Panc1 (cell line): Measurements from ENCODE around the gene HK1. TPM values are rescaled to one million over a fixed set of nuclear protein-coding genes. Genes with fewer than 3 reads are reported as not detected.

Source experiments
- ATAC-seq: fragments of 200-7000 bp; cut with Tn5 transposase; 2 replicates; pipeline ENCODE4 v1.9.1; 2020; ENCODE audit warnings: mild to moderate bottlenecking, moderate library complexity
- BruUV-seq: library from RNA; stranded (reverse); fragments of 400-500 nt; replicated peaks from 2 replicates; lab custom pipeline; 2021; lab: Mats Ljungman, UMichigan
- CTCF ChIA-PET: fragments of 300-600 bp; sonication (Branson Sonifier 250); formaldehyde crosslinking; loops from one replicate; lab custom pipeline; 2022; ENCODE audit warnings: antibody characterized with exemption; lab: Charles Lee
- POLR2A ChIA-PET: fragments of 300-600 bp; sonication (Branson Sonifier 250); formaldehyde crosslinking; loops from one replicate; lab custom pipeline; 2022; ENCODE audit warnings: antibody characterized with exemption; lab: Charles Lee
- DNase-seq: peaks from one replicate; pipeline ENCODE4 v3.0.0-alpha.2; 2010; ENCODE audit warnings: low read depth, low spot score
- H3K27ac ChIP-seq: 2 replicates; pipeline ENCODE4 v1.5.1; 2011; ENCODE audit warnings: mild to moderate bottlenecking, low read length, inconsistent platforms
- H3K27me3 ChIP-seq: fragments of 200-500 bp; sonication (Bioruptor generic); 2 replicates; pipeline ENCODE4 v1.6.0; 2014; ENCODE audit warnings: low read length, inconsistent platforms; ENCODE audit not compliant: control insufficient read depth, insufficient read depth
- H3K36me3 ChIP-seq: fragments of 200-500 bp; sonication (Bioruptor generic); 2 replicates; pipeline ENCODE4 v1.5.1; 2014; ENCODE audit warnings: inconsistent platforms, mild to moderate bottlenecking, low read length, moderate library complexity; ENCODE audit not compliant: control insufficient read depth, insufficient read depth
- H3K4me1 ChIP-seq: 2 replicates; pipeline ENCODE4 v1.5.1; 2011; ENCODE audit warnings: inconsistent platforms, mild to moderate bottlenecking, low read length, moderate library complexity; ENCODE audit not compliant: control insufficient read depth, insufficient read depth
- H3K4me3 ChIP-seq, 2 experiments: 2 replicates each; pipeline ENCODE4 v1.5.1; 2011 to 2012; ENCODE audit warnings: low read depth in 2 of 2, low read length in 2 of 2, mild to moderate bottlenecking in 2 of 2, inconsistent platforms in 1 of 2, moderate library complexity in 1 of 2
- H3K9me3 ChIP-seq: fragments of 200-500 bp; sonication (Bioruptor generic); 2 replicates; pipeline ENCODE4 v1.5.1; 2014; ENCODE audit warnings: low read depth, mild to moderate bottlenecking, inconsistent platforms, low read length, moderate library complexity; ENCODE audit not compliant: control insufficient read depth, insufficient read depth
- CTCF ChIP-seq: fragments of 450-650 bp; IDR thresholded peaks from 2 replicates; pipeline ENCODE4 v1.5.1; 2017; ENCODE audit warnings: mild to moderate bottlenecking
- POLR2AphosphoS5 ChIP-seq: IDR thresholded peaks from 2 replicates; pipeline ENCODE4 v1.6.1; 2012; ENCODE audit warnings: mild to moderate bottlenecking, low read depth, low read length, moderate library complexity
- REST ChIP-seq, 2 experiments: IDR thresholded peaks; 2 replicates each; pipeline ENCODE4 v1.6.1; 2011 to 2012; ENCODE audit warnings: low read depth in 2 of 2, control low read depth in 1 of 2, low read length in 1 of 2, mild to moderate bottlenecking in 1 of 2, moderate library complexity in 1 of 2; ENCODE audit not compliant: insufficient read depth in 1 of 2
- SIN3A ChIP-seq: IDR thresholded peaks from 2 replicates; pipeline ENCODE4 v1.6.1; 2012; ENCODE audit warnings: low read depth, mild to moderate bottlenecking, low read length, moderate library complexity, borderline replicate concordance; ENCODE audit not compliant: insufficient read depth
- TCF7L2 ChIP-seq: IDR thresholded peaks from 2 replicates; pipeline ENCODE4 v1.6.1; 2011; ENCODE audit warnings: mild to moderate bottlenecking, low read depth, low read length, inconsistent platforms
- in situ Hi-C: cut with HindIII; loops from 2 replicates; pipeline ENCODE4 v1.10.0; 2016; ENCODE audit warnings: low sequenced_read_pairs, low pct_unique_long_range_greater_than_20kb
- intact Hi-C: fragments of 100-400 bp; cut with micrococcal nuclease; formaldehyde crosslinking; loops from one replicate; pipeline ENCODE4 v1.10.0; 2022; ENCODE audit not compliant: unreplicated experiment
- total RNA-seq: library from RNA; stranded (reverse); gene quantifications from one replicate; pipeline ENCODE4 v1.2.1, GENCODE V29; 2021; ENCODE audit not compliant: unreplicated experiment

Gene HK1
- total RNA-seq, 1 experiment from 2014 or later = 74.4 TPM

- TF ChIP-seq REST (IDR thresholded peaks at IDR 0.05; ENCODE audit: insufficient read depth in 1 of 2, low read depth in 2 of 2, low read length in 1 of 2) (no peak), SIN3A (no peak), TCF7L2 (no peak), CTCF (no peak), POLR2AphosphoS5 (no peak)
- POLR2A ChIA-PET = no interaction called here
- BruUV-seq = no TSS peak
- H3K4me1 ChIP-seq = peaks cover 34% of the 10 kb centered on the region
- no peaks in the 10 kb centered on the region for H3K36me3 ChIP-seq
- ATAC-seq = no peak
- DNase-seq = no peak
- peaks cover 3% of the 10 kb centered on the region; the same call in 1 of the 2 replicates for H3K9me3 ChIP-seq
- H3K4me3 ChIP-seq = no peak overlapping the region
- in situ Hi-C loops (no loop called here), intact Hi-C loops (no loop called here)
- peak overlapping the region; percentile 94 for H3K27ac ChIP-seq
- no peaks in the 10 kb centered on the region for H3K27me3 ChIP-seq
- CTCF ChIA-PET = no interaction called here
These were observed 159.3 kb downstream of the HK1 start for GRCh38 chr10:69437321-69438259.

GRCh38 chr10:69438536-69439349 lies 160.4 kb downstream of the HK1 start:
- in situ Hi-C loops = no loop called here
- Histone ChIP-seq H3K27ac (peak overlapping the region; percentile 94), H3K27me3 (no peaks in the 10 kb centered on the region), H3K4me1 (peaks cover 34% of the 10 kb centered on the region), H3K9me3 (peaks cover 7% of the 10 kb centered on the region; the same call in 1 of the 2 replicates), H3K4me3 (peak overlapping the region in 1 of 2 experiments; percentile 13; a peak in 1 of 4 replicates), H3K36me3 (no peaks in the 10 kb centered on the region)
- peak; percentile 74 for ATAC-seq
- no TSS peak for BruUV-seq
- ChIA-PET POLR2A (no interaction called here), CTCF (interaction anchor here (0.5 kb wide), 1 partner anchor 10 kb away, joined by 3 read pairs; no protein-coding TSS in a partner anchor)
- intact Hi-C loops = no loop called here
- DNase-seq = no peak
- TF ChIP-seq REST (IDR thresholded peaks at IDR 0.05; ENCODE audit: insufficient read depth in 1 of 2, low read depth in 2 of 2, low read length in 1 of 2) = no peak; a peak in 1 of 4 replicates
- no peak for TF ChIP-seq SIN3A
- TF ChIP-seq CTCF = no peak
- no peak for TF ChIP-seq POLR2AphosphoS5
- TF ChIP-seq TCF7L2 = no peak
